H9 (cell line): ENCODE results near the gene C7orf25. TPM values are rescaled to one million over a fixed set of nuclear protein-coding genes. Genes with fewer than 3 reads are reported as not detected.

Source experiments
- DNase-seq: peaks from one replicate; pipeline ENCODE4 v3.0.0-alpha.2; 2017
- H2AFZ ChIP-seq: one replicate; pipeline ENCODE4 v1.6.1; 2013; ENCODE audit warnings: mild to moderate bottlenecking, low read length, control low read depth, moderate library complexity
- H2AK5ac ChIP-seq: 2 replicates; pipeline ENCODE4 v1.6.1; 2013; ENCODE audit warnings: low read length, control low read depth, mixed read lengths; ENCODE audit not compliant: insufficient read length
- H2BK120ac ChIP-seq: one replicate; pipeline ENCODE4 v1.6.1; 2013; ENCODE audit warnings: low read depth, mild to moderate bottlenecking, low read length, control low read depth, inconsistent platforms; ENCODE audit not compliant: poor library complexity, severe bottlenecking
- H2BK12ac ChIP-seq: 2 replicates; pipeline ENCODE4 v1.6.1; 2013; ENCODE audit warnings: low read length, control low read depth, mixed read lengths, low read depth; ENCODE audit not compliant: insufficient read length
- H2BK15ac ChIP-seq: 2 replicates; pipeline ENCODE4 v1.6.1; 2013; ENCODE audit warnings: low read depth, low read length, control low read depth
- H2BK20ac ChIP-seq: one replicate; pipeline ENCODE4 v1.6.1; 2013; ENCODE audit warnings: low read depth, mild to moderate bottlenecking, low read length, control low read depth, inconsistent platforms; ENCODE audit not compliant: poor library complexity, severe bottlenecking
- H2BK5ac ChIP-seq: 2 replicates; pipeline ENCODE4 v1.6.1; 2013; ENCODE audit warnings: low read length, control low read depth, mixed read lengths; ENCODE audit not compliant: insufficient read length
- H3K14ac ChIP-seq: 2 replicates; pipeline ENCODE4 v1.6.1; 2013; ENCODE audit warnings: low read length, control low read depth; ENCODE audit not compliant: insufficient read depth
- H3K18ac ChIP-seq: 2 replicates; pipeline ENCODE4 v1.6.1; 2013; ENCODE audit warnings: low read depth, mild to moderate bottlenecking, mixed read lengths, low read length, control low read depth; ENCODE audit not compliant: insufficient read length
- H3K23ac ChIP-seq: 2 replicates; pipeline ENCODE4 v1.6.1; 2013; ENCODE audit warnings: low read length, control low read depth, mixed read lengths, low read depth; ENCODE audit not compliant: insufficient read length
- H3K23me2 ChIP-seq: 2 replicates; pipeline ENCODE4 v1.6.1; 2013; ENCODE audit warnings: low read depth, mild to moderate bottlenecking, mixed read lengths, low read length, control low read depth; ENCODE audit not compliant: insufficient read length, poor library complexity, severe bottlenecking
- H3K27ac ChIP-seq: 2 replicates; pipeline ENCODE4 v1.5.1; 2013; ENCODE audit warnings: low read length, control low read depth, mixed read lengths, low read depth; ENCODE audit not compliant: insufficient read length
- H3K27me3 ChIP-seq: 2 replicates; pipeline ENCODE4 v1.6.1; 2013; ENCODE audit warnings: low read length, control low read depth, inconsistent platforms; ENCODE audit not compliant: insufficient read depth
- H3K4ac ChIP-seq: 2 replicates; pipeline ENCODE4 v1.6.1; 2013; ENCODE audit warnings: low read depth, mild to moderate bottlenecking, control low read depth, inconsistent platforms, low read length, moderate library complexity
- H3K4me1 ChIP-seq: 2 replicates; pipeline ENCODE4 v1.6.1; 2013; ENCODE audit warnings: low read length, control low read depth, inconsistent platforms; ENCODE audit not compliant: insufficient read depth
- H3K4me2 ChIP-seq: 2 replicates; pipeline ENCODE4 v1.6.1; 2013; ENCODE audit warnings: low read length, control low read depth, mixed read lengths; ENCODE audit not compliant: insufficient read length, insufficient read depth
- H3K56ac ChIP-seq: 2 replicates; pipeline ENCODE4 v1.6.1; 2013; ENCODE audit warnings: low read depth, mild to moderate bottlenecking, mixed read lengths, low read length, control low read depth; ENCODE audit not compliant: insufficient read length
- H3K79me1 ChIP-seq: 2 replicates; pipeline ENCODE4 v1.6.1; 2013; ENCODE audit warnings: low read depth, mild to moderate bottlenecking, moderate library complexity, low read length, control low read depth, inconsistent platforms; ENCODE audit not compliant: insufficient read depth, poor library complexity, severe bottlenecking
- H3K79me2 ChIP-seq: 2 replicates; pipeline ENCODE4 v1.6.1; 2013; ENCODE audit warnings: low read length, control low read depth, inconsistent platforms; ENCODE audit not compliant: insufficient read depth
- H3K9ac ChIP-seq: 2 replicates; pipeline ENCODE4 v1.6.1; 2013; ENCODE audit warnings: low read length, control low read depth, mixed read lengths; ENCODE audit not compliant: insufficient read length; ENCODE audit errors: extremely low read depth
- H3K9me3 ChIP-seq: one replicate; pipeline ENCODE4 v1.6.1; 2013; ENCODE audit warnings: low read depth, low read length, inconsistent platforms; ENCODE audit not compliant: control insufficient read depth
- H3T11ph ChIP-seq: one replicate; pipeline ENCODE4 v1.6.1; 2013; ENCODE audit warnings: mild to moderate bottlenecking, low read length, control low read depth, inconsistent platforms
- H4K20me1 ChIP-seq: one replicate; pipeline ENCODE4 v1.6.1; 2013; ENCODE audit not compliant: control insufficient read depth, insufficient read length, insufficient read depth
- H4K5ac ChIP-seq: 2 replicates; pipeline ENCODE4 v1.6.1; 2013; ENCODE audit warnings: low read depth, mild to moderate bottlenecking, mixed read lengths, low read length, control low read depth; ENCODE audit not compliant: insufficient read length
- H4K8ac ChIP-seq: replicated peaks from 2 replicates; pipeline ENCODE4 v1.6.1; 2013; ENCODE audit warnings: low read length, control low read depth, mixed read lengths, low read depth; ENCODE audit not compliant: insufficient read length
- H4K91ac ChIP-seq: 2 replicates; pipeline ENCODE4 v1.6.1; 2013; ENCODE audit warnings: low read depth, mild to moderate bottlenecking, moderate library complexity, mixed read lengths, low read length, control low read depth; ENCODE audit not compliant: insufficient read length
- H3K27ac Mint-ChIP-seq, 3 experiments: 2 replicates in 2 of 3; 3 replicates in 1 of 3; pipeline ENCODE4 v1.8.0; 2020 to 2021; ENCODE audit warnings: mixed read lengths in 3 of 3, mild to moderate bottlenecking in 1 of 3, moderate library complexity in 1 of 3
- H3K27me3 Mint-ChIP-seq: 2 replicates; pipeline ENCODE4 v1.8.0; 2021; ENCODE audit warnings: low read depth, mild to moderate bottlenecking, moderate library complexity, mixed read lengths
- H3K36me3 Mint-ChIP-seq, 3 experiments: 2 replicates in 2 of 3; 3 replicates in 1 of 3; pipeline ENCODE4 v1.8.0; 2020 to 2021; ENCODE audit warnings: low read depth in 3 of 3, mixed read lengths in 3 of 3; ENCODE audit not compliant: insufficient read depth in 1 of 3
- H3K4me1 Mint-ChIP-seq, 2 experiments: 2 replicates each; pipeline ENCODE4 v1.8.0; 2020; ENCODE audit warnings: mixed read lengths in 2 of 2
- H3K4me3 Mint-ChIP-seq, 2 experiments: 2 replicates in 1 of 2; 3 replicates in 1 of 2; pipeline ENCODE4 v1.8.0; 2020 to 2021; ENCODE audit warnings: mild to moderate bottlenecking in 2 of 2, mixed read lengths in 2 of 2, moderate library complexity in 1 of 2
- H3K9me3 Mint-ChIP-seq, 2 experiments: 2 replicates in 1 of 2; 3 replicates in 1 of 2; pipeline ENCODE4 v1.8.0; 2020; ENCODE audit warnings: mild to moderate bottlenecking in 2 of 2, mixed read lengths in 2 of 2, moderate library complexity in 1 of 2
- CTCF ChIP-seq: fragments of 200-600 bp; sonication (generic); conservative IDR thresholded peaks from 3 replicates; pipeline ENCODE4 v1.8.0; 2021; ENCODE audit warnings: antibody characterized with exemption, mild to moderate bottlenecking
- WGBS: extraction: QIAGEN DNeasy Blood & Tissue Kit; methylation state at CpG from one replicate; pipeline ENCODE4 v1.1.7; 2013; ENCODE audit warnings: missing lambda C conversion rate, low lambda C conversion rate, mixed read lengths; ENCODE audit not compliant: insufficient read length; ENCODE audit errors: extremely low coverage; 5-methylcytosine and 5-hydroxymethylcytosine counted together
- long read RNA-seq: library from polyadenylated mRNA; unstranded; transcript quantifications from one replicate; pipeline ENCODE4 v2.0.0, GENCODE V29; 2020
- total RNA-seq: library from RNA; stranded (reverse); gene quantifications from 2 replicates; pipeline ENCODE4 v1.2.1, GENCODE V29; 2021

The C7orf25 gene
- total RNA-seq, result 2.9 and 3.8 TPM in 2 replicates
- long read RNA-seq, transcript C7orf25-201 (2 exons, 2,451 nt), result major isoform, 33 of 49 reads
- long read RNA-seq, partial matches to known transcripts, result 10 of 49 reads
- long read RNA-seq, other reads (novel, unspliced or antisense), result 0 of 49 reads

GRCh38 chr7:42911454-42912447 is at the start of gene C7orf25:
Gene C7orf25, minus strand, starts transcription at chr7:42912070. Its CDS starts 1,170 bp downstream, at chr7:42910900.
- Histone ChIP-seq H2AFZ (no peak within 1 kb of the TSS), H3K27me3 (no peaks in the 10 kb centered on the region), H4K91ac (no peak within 1 kb of the TSS), H2BK12ac (no peak within 1 kb of the TSS), H3K56ac (no peak within 1 kb of the TSS), H3K9me3 (no peaks in the 10 kb centered on the region), H3K4me1 (peaks cover 12% of the 10 kb centered on the region), H3K14ac (peak within 1 kb of the TSS; percentile 81), H3K4me2 (peak within 1 kb of the TSS; percentile 95), H2BK15ac (no peak within 1 kb of the TSS), H4K20me1 (no peaks in the 10 kb centered on the region), H3T11ph (no peak within 1 kb of the TSS), H3K79me2 (peaks cover 3% of the 10 kb centered on the region; the same call in 1 of the 2 replicates), H2BK120ac (no peak within 1 kb of the TSS), H3K27ac (peak within 1 kb of the TSS; percentile 24), H4K8ac (no peak within 1 kb of the TSS), H3K18ac (peak within 1 kb of the TSS; percentile 80), H3K4ac (no peak within 1 kb of the TSS), H2AK5ac (no peak within 1 kb of the TSS), H2BK20ac (no peak within 1 kb of the TSS), H4K5ac (no peak within 1 kb of the TSS), H3K9ac (peak within 1 kb of the TSS; percentile 80), H3K79me1 (no peaks in the 10 kb centered on the region), H2BK5ac (no peak within 1 kb of the TSS), H3K23me2 (peaks cover 9% of the 10 kb centered on the region), H3K23ac (no peak within 1 kb of the TSS)
- DNase-seq, result peak; percentile 97
- Mint-ChIP-seq H3K4me1 (peaks cover 36 to 41% of the 10 kb centered on the region in 2 experiments), H3K4me3 (peak within 1 kb of the TSS; percentile 90 to 92), H3K27me3 (no peaks in the 10 kb centered on the region), H3K36me3 (peaks cover 8 to 39% (median 36%) of the 10 kb centered on the region in 3 experiments; a peak in 6 of 7 replicates), H3K27ac (peak within 1 kb of the TSS; percentile 94 to 95 (median 95)), H3K9me3 (no peaks in the 10 kb centered on the region; a peak in 1 of 5 replicates)
- TF ChIP-seq CTCF, result no peak
- no CpG with 5 or more reads among the region's 95 CpGs for WGBS
